HG02981 (cell line): ENCODE data around the gene FAM174C.

Source experiments
- ATAC-seq: cut with Tn5 transposase; IDR thresholded peaks from one replicate; pipeline ENCODE4 v1.9.1; 2021; ENCODE audit warnings: mild to moderate bottlenecking, moderate library complexity; ENCODE audit not compliant: unreplicated experiment

Gene FAM174C

DNA sequence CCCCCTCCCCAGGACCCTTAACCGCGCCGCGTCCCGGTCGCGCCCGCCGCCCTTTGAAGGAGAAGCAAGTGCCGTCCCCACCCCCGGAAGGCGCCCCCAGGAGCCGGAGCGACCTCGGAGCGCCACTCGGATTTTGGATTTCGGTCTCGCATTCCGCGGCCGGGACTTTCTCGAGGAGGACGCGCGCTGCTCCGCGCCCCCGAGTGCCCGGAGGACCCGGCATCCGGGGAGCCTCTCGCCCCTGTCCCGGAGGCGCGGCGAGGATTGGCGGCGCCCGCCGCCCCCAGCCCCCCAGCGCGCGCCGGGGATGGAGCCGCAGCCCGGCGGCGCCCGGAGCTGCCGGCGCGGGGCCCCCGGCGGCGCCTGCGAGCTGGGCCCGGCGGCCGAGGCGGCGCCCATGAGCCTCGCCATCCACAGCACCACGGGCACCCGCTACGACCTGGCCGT is 25.3 kb upstream of the FAM174C start:
- no peak for ATAC-seq

DNA sequence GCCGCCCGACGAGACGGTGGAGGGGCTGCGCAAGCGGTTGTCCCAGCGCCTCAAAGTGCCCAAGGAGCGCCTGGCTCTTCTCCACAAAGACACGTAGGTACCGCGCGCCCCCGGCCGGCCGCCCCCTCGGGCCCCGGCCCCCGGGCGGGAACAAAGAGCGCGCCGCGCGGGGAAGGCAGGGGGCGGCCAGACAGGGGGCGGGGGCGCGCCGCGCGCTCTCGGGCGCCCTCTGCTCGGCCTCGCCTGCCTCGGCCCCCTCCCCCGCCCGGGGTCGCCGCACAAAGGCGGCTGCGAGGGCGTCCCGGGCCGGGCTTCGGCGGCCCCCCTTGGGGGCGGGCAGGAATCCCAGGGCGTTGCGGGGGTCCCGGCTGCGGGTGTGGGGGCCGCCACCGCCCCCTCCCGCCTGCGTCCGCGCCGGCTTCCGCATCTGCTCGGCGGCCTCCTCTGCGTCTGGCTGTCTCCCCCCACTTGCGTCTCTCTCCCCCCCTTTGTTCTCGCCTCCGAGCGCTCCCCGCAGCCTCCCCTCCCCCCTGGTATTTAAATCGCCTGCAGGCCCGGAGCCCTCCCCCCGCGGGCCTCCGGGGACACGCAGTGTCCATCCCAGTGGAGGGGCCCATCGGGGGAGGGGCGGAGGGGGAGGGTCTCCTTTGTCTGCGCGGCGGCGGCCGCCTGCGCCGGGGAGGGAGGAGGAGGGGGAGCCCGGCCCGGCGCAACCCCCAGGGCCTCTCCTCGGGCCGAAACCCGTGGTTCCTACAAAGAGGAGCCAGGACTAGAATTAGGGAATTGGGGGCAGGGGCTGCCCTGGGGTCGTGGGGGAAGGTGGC is 24.7 kb upstream of the FAM174C start:
- no peak for ATAC-seq

DNA sequence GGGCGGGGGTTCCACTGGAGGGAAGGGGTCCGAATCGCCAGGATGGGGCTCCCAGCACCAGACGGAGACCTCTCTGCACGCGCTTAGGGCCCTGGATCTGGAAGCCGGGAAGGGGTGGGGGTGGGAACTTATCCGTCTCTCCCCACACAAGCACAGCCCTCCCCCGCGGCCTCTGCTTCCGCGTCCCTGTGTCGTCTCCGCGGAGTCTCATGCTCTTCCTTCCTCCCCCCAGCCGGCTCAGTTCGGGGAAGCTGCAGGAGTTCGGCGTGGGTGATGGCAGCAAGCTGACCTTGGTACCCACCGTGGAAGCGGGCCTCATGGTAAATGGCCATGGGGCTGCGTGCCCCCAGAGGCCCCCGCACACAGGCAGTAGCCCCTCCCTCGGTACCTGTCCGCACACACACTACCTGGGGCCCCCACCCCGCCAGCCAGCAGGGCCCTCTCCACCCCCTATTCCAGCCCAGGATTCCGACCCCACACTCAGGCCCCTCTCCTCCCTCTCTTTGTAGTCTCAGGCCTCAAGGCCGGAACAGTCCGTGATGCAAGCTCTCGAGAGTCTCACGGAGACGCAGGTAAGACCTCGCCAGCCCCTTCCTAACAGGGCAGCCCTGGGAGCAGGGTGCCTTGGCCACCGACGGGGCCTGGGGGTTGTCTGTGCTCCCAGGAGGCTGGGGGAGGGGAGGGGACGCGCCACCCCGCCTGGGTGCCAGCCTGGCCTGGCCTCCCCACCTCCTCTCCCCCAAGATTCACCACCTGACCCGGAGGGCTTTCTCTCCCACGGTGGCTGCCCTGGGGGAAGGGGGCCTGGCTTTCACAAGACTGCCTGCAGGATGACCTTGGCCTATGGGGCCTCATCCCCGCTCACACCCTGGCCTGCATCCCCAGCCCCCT is 23.8 kb upstream of the FAM174C start:
- no peak for ATAC-seq

DNA sequence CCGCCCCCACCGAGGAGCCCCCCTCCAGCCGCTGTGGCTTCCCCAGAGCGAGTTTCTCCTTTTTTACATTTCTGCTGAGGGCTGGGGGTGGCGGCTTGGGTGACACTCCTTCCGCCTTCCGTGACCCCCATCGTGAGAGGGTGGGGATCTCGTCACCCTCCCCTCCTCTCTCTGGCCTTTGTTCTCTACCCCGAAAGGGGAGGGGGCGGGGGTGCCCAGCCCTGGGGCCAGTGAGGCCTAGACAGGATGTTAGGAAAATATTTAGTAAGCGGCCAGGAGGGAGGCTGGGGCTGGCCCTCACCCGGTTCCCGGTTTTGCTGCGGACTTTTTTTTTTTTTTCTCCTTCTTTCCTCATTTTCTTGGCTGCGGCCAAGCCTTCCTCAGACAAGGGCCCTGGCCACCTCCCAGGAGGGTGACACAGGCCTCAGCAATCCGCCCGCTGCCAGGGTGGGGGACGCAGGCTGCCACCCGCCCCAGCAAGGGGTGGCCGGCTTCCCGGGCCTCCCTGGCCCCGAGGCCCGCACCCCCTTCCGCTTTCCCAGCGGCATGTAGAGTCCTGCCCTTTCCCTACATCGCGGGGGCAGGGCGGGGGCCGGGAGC is 23.0 kb upstream of the FAM174C start:
- ATAC-seq, result no peak

DNA sequence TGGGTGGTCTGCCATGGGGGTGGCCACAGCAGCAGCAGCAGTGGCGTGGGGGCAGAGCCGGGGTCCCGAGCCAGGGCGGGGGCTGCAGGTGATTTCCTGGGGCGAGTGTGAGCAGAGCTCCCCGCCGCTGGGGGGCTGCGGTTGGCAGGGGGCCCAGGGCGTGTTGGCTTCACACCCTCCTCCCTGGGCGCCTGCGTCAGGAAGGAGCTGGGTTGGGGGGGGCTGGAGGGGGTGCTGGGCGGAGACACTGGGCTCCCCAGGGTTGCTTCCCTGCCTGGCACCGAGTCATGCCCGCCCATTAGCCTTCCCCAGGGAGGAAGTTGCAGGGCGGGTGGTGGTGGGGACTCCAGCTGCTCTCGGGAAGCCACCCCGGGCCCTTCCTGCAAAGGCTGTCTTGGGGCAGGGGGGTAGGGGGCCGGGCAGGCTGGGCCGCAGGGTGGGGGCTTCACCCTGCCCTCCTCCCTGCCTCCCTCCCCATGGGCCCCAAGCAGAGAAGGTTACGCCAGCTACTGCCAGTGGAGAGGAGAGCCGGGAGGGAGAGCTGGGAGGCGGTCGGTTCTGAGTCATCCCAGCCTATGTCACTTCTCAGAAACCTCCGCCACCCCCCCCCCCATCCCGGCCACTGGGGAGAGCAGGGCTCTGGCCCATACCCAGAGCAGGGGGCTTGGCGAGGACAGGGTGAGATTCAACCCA is 22.4 kb upstream of the FAM174C start:
- ATAC-seq, result no peak

DNA sequence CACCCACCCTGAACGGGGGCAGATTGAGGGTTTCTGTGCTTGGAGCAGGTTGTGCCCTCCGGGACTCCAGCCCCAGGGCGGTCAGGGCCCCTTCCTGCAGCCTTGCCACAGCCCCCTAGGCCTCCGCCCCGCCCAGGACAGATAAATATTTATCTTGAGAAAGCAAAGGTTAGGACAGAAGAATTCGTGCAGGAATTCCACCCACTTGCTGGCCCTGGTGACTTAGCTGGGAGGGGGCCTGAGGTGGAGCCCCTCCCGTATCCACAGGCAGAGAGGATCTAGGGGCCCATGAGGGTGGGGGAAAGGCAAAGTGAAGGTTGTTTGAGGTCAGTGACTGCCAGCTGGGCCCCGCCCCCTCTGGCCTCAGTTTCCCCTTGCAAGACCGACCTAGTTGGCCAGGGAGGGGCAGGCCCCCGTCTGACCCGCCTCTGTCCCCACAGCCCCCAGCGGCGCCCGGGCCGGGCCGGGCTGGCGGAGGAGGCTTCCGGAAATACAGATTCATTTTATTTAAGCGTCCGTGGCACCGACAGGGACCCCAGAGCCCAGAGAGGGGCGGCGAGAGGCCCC is 21.7 kb upstream of the FAM174C start:
- no peak for ATAC-seq

DNA sequence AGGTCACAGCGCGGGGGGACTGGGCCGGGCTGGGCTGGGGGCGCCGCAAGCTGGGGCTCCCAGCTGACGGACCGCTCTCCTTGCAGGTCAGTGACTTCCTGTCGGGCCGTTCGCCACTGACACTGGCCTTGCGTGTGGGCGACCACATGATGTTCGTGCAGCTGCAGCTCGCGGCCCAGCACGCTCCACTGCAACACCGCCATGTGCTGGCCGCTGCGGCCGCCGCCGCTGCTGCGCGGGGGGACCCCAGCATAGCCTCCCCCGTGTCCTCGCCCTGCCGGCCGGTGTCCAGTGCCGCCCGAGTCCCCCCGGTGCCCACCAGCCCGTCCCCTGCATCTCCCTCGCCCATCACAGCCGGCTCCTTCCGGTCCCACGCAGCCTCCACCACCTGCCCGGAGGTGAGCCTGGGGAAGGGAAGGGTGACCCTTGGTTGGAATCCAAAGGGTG is 21.2 kb upstream of the FAM174C start:
- ATAC-seq, result no peak

DNA sequence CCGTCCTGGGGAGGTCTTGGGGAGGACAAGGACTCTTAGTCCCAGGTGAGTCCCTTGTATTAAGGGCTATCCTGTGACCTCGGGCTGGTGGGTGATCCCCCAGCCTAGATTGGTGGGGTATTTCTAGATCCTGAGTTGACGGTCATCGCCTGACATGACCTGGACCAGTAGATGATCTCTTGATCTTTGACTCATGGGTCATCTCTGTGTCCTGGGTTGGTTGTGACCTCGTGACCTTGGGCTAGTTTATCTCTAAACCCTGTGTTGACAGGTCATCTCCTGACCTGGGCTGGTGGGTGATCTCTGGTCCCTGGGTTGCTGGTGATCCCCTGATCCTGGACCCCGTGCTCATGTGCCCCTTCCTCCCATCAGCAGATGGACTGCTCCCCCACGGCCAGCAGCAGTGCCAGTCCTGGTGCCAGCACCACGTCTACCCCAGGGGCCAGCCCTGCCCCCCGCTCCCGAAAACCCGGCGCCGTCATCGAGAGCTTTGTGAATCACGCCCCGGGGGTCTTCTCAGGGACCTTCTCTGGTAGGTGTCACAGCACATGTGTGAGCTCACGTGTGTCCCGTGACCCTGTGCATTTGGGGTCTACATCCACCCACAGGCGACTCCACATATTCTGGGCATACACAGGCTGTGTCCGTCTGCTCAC is 20.7 kb upstream of the FAM174C start:
- ATAC-seq, result no peak

DNA sequence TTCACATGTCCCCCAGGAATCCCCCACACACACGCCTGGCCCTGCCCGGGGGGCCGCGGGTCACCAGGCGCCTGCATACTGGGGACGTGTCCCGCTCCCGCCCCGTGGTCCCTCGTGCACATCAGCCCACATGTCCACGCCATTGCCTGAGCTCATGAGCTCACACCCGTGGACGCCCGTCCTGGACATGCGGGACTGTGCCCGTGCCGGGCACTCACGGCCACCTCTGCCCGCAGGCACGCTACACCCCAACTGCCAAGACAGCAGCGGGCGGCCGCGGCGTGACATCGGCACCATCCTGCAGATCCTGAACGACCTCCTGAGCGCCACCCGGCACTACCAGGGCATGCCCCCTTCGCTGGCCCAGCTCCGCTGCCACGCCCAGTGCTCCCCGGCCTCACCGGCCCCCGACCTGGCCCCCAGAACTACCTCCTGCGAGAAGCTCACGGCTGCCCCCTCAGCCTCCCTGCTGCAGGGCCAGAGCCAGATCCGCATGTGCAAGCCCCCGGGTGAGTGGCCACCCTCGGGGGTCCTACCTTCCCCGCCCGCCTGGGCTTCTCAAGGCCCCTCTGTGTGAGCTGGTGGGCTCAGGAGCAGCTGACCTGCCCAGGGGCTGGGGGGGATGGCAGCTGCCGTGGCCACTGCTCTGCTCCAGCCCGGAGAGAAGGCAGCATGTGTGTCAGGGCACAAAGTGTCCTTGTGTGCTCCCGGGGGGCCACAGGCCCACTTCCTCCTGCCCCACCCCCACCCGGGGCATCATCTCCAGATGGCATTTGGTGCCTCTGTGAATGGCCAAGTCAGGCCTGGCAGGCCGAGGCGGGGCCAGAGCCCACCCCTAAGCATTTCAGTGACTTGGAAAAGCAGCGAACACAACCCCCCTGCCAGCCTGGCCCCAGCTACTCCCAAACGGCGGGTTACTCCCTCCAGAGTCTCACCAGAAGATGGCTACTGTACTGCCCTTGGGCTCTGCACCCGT is 19.9 kb upstream of the FAM174C start:
- no peak for ATAC-seq

DNA sequence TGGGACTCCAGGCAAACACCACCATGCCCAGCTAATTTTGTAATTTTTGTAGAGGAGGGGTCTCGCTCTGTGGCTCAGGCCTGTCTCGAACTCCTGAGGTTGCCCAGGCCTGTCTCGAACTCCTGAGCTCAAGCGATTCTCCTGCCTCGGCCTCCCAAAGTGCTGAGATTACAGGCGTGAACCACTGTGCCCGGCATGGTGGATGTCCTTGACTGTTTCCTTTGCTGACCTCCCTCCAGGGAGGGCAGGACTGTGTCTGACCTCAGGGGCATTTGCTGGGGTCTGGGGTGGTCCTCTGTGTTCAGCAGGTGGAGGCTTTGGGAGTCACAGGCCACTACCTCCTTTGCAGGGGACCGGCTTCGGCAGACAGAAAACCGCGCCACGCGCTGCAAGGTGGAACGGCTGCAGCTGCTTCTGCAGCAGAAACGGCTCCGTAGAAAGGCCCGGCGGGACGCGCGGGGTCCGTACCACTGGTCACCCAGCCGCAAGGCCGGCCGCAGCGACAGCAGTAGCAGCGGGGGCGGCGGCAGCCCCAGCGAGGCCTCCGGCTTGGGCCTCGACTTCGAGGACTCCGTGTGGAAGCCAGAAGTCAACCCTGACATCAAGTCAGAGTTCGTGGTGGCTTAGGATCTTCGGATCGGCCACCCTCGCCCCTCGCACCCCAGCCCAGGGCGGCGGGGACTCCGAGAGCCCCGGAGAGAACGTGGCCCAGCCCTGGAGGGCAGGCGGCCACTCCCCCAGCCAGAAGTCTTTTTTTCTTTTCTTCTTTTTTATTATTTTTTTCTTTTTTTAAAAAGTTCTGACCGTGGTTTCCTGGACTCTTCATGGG is 18.5 kb upstream of the FAM174C start:
- ATAC-seq, result no peak

DNA sequence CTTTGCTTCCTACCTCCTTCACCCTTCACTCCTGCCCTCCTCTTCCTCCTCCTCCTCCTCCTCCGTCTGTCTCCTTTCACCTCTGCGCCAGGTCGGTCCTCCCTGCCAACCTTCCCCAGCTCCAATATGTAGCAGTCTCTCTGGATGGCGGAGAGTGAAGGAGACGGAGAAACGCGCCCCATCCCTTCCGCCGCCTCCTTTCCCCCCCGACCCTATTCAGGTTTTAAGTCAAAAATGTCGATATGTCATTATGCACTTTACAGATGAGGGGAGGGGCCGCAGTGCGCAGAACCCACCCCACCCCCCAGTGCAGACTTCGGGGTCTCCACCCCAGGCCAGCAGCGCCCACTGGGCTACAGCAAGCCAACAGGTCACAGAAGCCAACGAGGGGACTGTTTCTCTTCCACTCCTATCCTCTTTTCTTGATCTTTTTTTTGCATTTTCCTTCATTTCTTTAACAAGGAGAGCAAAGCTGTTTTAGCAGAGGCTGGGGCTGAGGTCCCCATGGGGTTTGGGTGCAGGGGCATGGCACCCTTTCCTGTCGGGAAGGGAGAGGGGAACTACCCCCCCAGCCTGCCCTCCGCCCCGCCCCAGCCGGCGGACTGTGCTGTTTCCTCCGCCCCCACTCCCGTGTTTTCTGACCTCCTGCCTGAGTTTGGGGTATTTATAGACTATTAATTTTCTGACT is 17.7 kb upstream of the FAM174C start:
- ATAC-seq, result no peak

DNA sequence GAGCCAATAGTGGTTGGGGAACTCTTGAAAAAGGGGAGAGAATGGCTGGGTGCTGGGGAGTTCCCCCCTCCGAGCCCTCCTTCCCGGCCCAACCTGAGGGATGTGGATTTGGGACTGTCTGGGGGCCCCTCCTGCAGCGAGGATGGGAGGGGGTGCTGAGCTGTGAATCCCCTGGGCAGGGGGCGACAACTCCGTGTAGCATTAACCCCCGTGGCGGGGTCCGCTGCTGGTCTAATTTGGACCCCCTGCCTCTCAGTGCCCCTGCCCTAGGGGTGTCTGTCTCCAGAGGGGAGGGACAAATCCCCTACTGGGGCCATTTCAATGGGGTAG is 17.2 kb upstream of the FAM174C start:
- no peak for ATAC-seq

DNA sequence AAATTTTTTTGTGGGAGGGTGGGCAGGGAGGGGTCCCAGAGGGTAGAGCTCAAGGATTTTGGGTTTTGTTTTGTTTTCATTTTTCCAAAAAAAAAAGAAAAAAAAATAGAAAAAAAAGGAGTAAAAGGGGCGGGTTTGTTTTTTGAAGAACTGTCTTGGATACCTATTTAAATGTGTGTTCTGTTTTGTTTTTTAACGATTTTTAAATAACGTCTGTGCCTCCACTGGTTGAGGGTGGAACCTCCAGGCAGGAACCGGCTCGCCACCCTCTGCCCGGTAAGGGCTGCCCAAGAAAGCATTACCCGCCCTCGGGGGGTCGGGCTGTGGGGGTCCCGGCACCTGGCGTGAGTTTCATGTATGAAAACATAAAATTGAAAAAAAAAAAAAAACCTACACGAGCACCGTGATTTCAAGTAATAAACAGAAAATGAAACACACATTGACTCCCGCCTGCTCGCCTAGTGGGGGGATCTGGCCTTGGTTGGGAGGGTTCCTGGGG is 16.6 kb upstream of the FAM174C start:
- no peak for ATAC-seq

DNA sequence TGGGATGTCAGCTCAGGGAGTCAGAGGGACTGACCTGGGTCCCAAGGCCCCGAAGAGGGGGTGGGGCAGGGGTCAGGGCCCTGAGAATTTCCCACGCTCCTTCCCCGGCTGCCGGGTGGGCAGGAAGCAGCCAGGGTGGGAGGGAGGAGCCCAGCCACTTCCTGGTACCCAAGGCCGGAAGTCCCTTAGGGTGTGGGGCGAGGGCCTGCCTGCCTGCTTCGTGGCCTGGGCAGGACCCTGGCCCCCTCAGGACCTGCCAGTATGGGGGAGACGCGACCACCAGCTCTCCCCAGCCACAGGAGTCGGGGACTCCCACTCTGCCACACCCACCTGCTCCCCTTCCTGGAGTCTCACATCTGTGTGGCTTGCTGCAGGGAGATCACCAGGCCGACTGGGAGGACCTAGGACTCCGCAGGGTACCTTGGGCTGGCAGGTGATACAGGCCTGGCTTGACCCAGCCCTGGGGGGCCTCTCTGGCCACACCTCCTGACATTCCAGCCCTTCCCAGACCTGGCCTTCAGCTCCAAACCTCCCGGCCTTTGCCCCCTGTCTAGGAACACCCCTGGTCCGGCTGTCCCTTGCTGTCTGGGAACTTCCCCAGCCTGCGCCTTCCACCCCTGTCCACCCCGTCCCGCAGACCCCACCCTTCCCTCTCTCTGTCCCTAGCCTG is 16.0 kb upstream of the FAM174C start:
- no peak for ATAC-seq

DNA sequence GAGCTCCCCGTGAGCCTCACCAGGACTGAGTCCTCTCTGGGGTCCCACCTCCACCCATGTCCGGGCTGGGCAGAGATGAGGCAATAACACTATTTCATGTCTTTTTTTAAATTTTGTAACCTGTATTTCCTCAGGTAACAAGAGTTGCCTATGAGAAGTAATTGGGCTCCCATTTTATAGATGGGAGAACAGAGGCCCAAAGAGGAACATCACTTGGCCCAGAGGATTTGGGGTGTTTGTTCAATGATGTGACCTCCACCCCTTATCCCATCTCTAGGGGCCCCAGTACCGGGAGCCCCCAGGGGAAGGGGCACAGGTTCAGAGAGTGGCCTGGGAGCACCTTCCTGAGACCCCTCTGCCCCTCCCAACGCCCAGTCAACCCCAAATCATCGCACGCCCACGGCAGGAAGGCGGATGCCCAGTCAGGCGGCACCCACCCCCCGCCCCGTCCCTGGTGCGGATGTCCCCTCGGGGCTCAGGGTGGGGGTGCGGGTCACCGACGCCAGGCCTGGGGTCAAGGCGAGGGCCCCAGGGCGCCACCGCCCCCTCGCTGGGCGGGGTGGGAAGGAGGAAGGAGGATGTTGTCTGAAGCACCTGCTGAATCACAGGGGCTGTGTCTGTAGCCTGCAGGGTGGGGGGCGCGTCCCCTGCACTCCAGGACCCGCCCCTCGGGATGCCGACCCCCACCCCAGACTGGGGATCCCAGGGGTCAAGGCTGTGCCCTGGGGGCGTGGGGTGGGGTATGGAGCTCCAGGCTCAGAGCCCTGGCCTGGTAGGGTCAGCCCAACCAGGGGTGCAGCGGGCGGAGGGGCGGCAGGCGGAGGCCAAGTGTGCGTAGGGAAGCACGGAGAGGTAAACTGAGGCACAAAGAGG is 15.2 kb upstream of the FAM174C start:
- peak; percentile 9 for ATAC-seq
